ENCODE results near the gene SUPT3H. TPM values are rescaled to one million over a fixed set of nuclear protein-coding genes. Genes with fewer than 3 reads are reported as not detected.

SUPT3H gene
- polyA plus RNA-seq (2013, experiment 1 of 4): 24.8 TPM
- 27.6 TPM for polyA plus RNA-seq (2013, experiment 2 of 4)
- 23.1 TPM for polyA plus RNA-seq (2013, experiment 3 of 4)
- 25.2 TPM for polyA plus RNA-seq (2013, experiment 4 of 4)

- H3K27me3 ChIP-seq (ENCODE audit: control insufficient read depth, insufficient read depth, low read length, poor library complexity, severe bottlenecking): no peaks in the 10 kb centered on the region
- H3K36me3 ChIP-seq (ENCODE audit: control insufficient read depth, insufficient read depth, low read length): no peaks in the 10 kb centered on the region
- H3K4me3 ChIP-seq (ENCODE audit: insufficient read depth, low read depth, low read length): peak within 1 kb of the TSS; percentile 71
- peaks cover 5% of the 10 kb centered on the region for H3K4me1 ChIP-seq (ENCODE audit: control insufficient read depth, insufficient read depth, low read length)
- no peaks in the 10 kb centered on the region for H3K9me3 ChIP-seq (ENCODE audit: control insufficient read depth, low read length)
- WGBS, 2 experiments: 0 to 1% methylated on average over 75 of the region's 75 CpGs
- peak within 1 kb of the TSS; percentile 97 for H3K27ac ChIP-seq (ENCODE audit: insufficient read depth, low read depth, low read length, poor library complexity, severe bottlenecking)
These were observed at the start of gene SUPT3H for GRCh38 chr6:45377554-45378333. TSS of gene SUPT3H (minus strand) at chr6:45377934.

- Histone ChIP-seq H3K27me3 (ENCODE audit: control insufficient read depth, insufficient read depth, low read length, poor library complexity, severe bottlenecking) (peaks cover 51% of the 10 kb centered on the region), H3K27ac (ENCODE audit: insufficient read depth, low read depth, low read length, poor library complexity, severe bottlenecking) (no peak overlapping the region), H3K9me3 (ENCODE audit: control insufficient read depth, low read length) (no peaks in the 10 kb centered on the region), H3K36me3 (ENCODE audit: control insufficient read depth, insufficient read depth, low read length) (no peaks in the 10 kb centered on the region), H3K4me3 (ENCODE audit: insufficient read depth, low read depth, low read length) (no peak overlapping the region), H3K4me1 (ENCODE audit: control insufficient read depth, insufficient read depth, low read length) (peaks cover 3% of the 10 kb centered on the region)
- WGBS, 2 experiments: 72% methylated on average over 3 to 4 of the region's 4 CpGs
These were observed 48.5 kb upstream of the SUPT3H start for GRCh38 chr6:45426251-45426650.

- Histone ChIP-seq H3K27me3 (ENCODE audit: control insufficient read depth, insufficient read depth, low read length, poor library complexity, severe bottlenecking) (peaks cover 69% of the 10 kb centered on the region), H3K4me1 (ENCODE audit: control insufficient read depth, insufficient read depth, low read length) (peaks cover 20% of the 10 kb centered on the region), H3K9me3 (ENCODE audit: control insufficient read depth, low read length) (no peaks in the 10 kb centered on the region), H3K36me3 (ENCODE audit: control insufficient read depth, insufficient read depth, low read length) (no peaks in the 10 kb centered on the region), H3K27ac (ENCODE audit: insufficient read depth, low read depth, low read length, poor library complexity, severe bottlenecking) (no peak overlapping the region), H3K4me3 (ENCODE audit: insufficient read depth, low read depth, low read length) (no peak overlapping the region)
- 54 to 55% methylated on average over 4 to 5 of the region's 6 CpGs for WGBS, 2 experiments
These were observed 46.7 kb upstream of the SUPT3H start for GRCh38 chr6:45424451-45424861.

- WGBS, 2 experiments: 4 to 6% methylated on average over 38 of the region's 38 CpGs
- Histone ChIP-seq H3K36me3 (ENCODE audit: control insufficient read depth, insufficient read depth, low read length) (no peaks in the 10 kb centered on the region), H3K27ac (ENCODE audit: insufficient read depth, low read depth, low read length, poor library complexity, severe bottlenecking) (no peak overlapping the region), H3K4me1 (ENCODE audit: control insufficient read depth, insufficient read depth, low read length) (peaks cover 20% of the 10 kb centered on the region), H3K27me3 (ENCODE audit: control insufficient read depth, insufficient read depth, low read length, poor library complexity, severe bottlenecking) (peaks cover 74% of the 10 kb centered on the region), H3K4me3 (ENCODE audit: insufficient read depth, low read depth, low read length) (peak overlapping the region; percentile 40), H3K9me3 (ENCODE audit: control insufficient read depth, low read length) (no peaks in the 10 kb centered on the region)
These were observed 46.2 kb upstream of the SUPT3H start for GRCh38 chr6:45423824-45424450.

GRCh38 chr6:45423111-45423823 is 45.5 kb upstream of the SUPT3H start:
- H3K36me3 ChIP-seq (ENCODE audit: control insufficient read depth, insufficient read depth, low read length): no peaks in the 10 kb centered on the region
- peaks cover 81% of the 10 kb centered on the region for H3K27me3 ChIP-seq (ENCODE audit: control insufficient read depth, insufficient read depth, low read length, poor library complexity, severe bottlenecking)
- peaks cover 20% of the 10 kb centered on the region for H3K4me1 ChIP-seq (ENCODE audit: control insufficient read depth, insufficient read depth, low read length)
- no peak overlapping the region for H3K27ac ChIP-seq (ENCODE audit: insufficient read depth, low read depth, low read length, poor library complexity, severe bottlenecking)
- H3K9me3 ChIP-seq (ENCODE audit: control insufficient read depth, low read length): no peaks in the 10 kb centered on the region
- 0% methylated on average over 62 of the region's 62 CpGs for WGBS, 2 experiments
- H3K4me3 ChIP-seq (ENCODE audit: insufficient read depth, low read depth, low read length): peak overlapping the region; percentile 40

- Histone ChIP-seq H3K36me3 (ENCODE audit: control insufficient read depth, insufficient read depth, low read length) (no peaks in the 10 kb centered on the region), H3K9me3 (ENCODE audit: control insufficient read depth, low read length) (no peaks in the 10 kb centered on the region), H3K27me3 (ENCODE audit: control insufficient read depth, insufficient read depth, low read length, poor library complexity, severe bottlenecking) (peaks cover 88% of the 10 kb centered on the region), H3K4me1 (ENCODE audit: control insufficient read depth, insufficient read depth, low read length) (peaks cover 20% of the 10 kb centered on the region), H3K4me3 (ENCODE audit: insufficient read depth, low read depth, low read length) (peak overlapping the region; percentile 40), H3K27ac (ENCODE audit: insufficient read depth, low read depth, low read length, poor library complexity, severe bottlenecking) (no peak overlapping the region)
- 0% methylated on average over 55 of the region's 55 CpGs for WGBS, 2 experiments
These were observed 44.9 kb upstream of the SUPT3H start for GRCh38 chr6:45422503-45423110.

- 0% methylated on average over 83 of the region's 83 CpGs for WGBS, 2 experiments
- H3K27me3 ChIP-seq (ENCODE audit: control insufficient read depth, insufficient read depth, low read length, poor library complexity, severe bottlenecking): peaks cover 88% of the 10 kb centered on the region
- peak overlapping the region; percentile 40 for H3K4me3 ChIP-seq (ENCODE audit: insufficient read depth, low read depth, low read length)
- H3K4me1 ChIP-seq (ENCODE audit: control insufficient read depth, insufficient read depth, low read length): peaks cover 20% of the 10 kb centered on the region
- H3K36me3 ChIP-seq (ENCODE audit: control insufficient read depth, insufficient read depth, low read length): no peaks in the 10 kb centered on the region
- H3K9me3 ChIP-seq (ENCODE audit: control insufficient read depth, low read length): no peaks in the 10 kb centered on the region
- no peak overlapping the region for H3K27ac ChIP-seq (ENCODE audit: insufficient read depth, low read depth, low read length, poor library complexity, severe bottlenecking)
These were observed 44.2 kb upstream of the SUPT3H start for GRCh38 chr6:45421709-45422502.

- H3K27me3 ChIP-seq (ENCODE audit: control insufficient read depth, insufficient read depth, low read length, poor library complexity, severe bottlenecking): peaks cover 91% of the 10 kb centered on the region
- no peaks in the 10 kb centered on the region for H3K9me3 ChIP-seq (ENCODE audit: control insufficient read depth, low read length)
- WGBS, 2 experiments: 3% methylated on average over 15 to 19 of the region's 19 CpGs
These were observed 43.4 kb upstream of the SUPT3H start for GRCh38 chr6:45420909-45421708.

More at GRCh38 chr6:45420909-45421708, 43.4 kb upstream of the SUPT3H start:
- no peak overlapping the region for H3K27ac ChIP-seq (ENCODE audit: insufficient read depth, low read depth, low read length, poor library complexity, severe bottlenecking)
- peaks cover 20% of the 10 kb centered on the region for H3K4me1 ChIP-seq (ENCODE audit: control insufficient read depth, insufficient read depth, low read length)
- peak overlapping the region; percentile 40 for H3K4me3 ChIP-seq (ENCODE audit: insufficient read depth, low read depth, low read length)
- no peaks in the 10 kb centered on the region for H3K36me3 ChIP-seq (ENCODE audit: control insufficient read depth, insufficient read depth, low read length)
